Renal pelvis (tissue), 4 donors: ENCODE results near the gene DISP2. TPM values are rescaled to one million over a fixed set of nuclear protein-coding genes. Genes with fewer than 3 reads are reported as not detected.

Source experiments
- DNase-seq: peaks from one replicate; pipeline ENCODE4 v3.0.0-alpha.2; 2013
- polyA plus RNA-seq, 3 donors: library from polyadenylated mRNA; unstranded; fragments of 120-200 nt; gene quantifications; one replicate each; pipeline ENCODE4 v1.2.1, GENCODE V29; 2013; ENCODE audit not compliant: insufficient read length in 3 of 3

DISP2 gene
- polyA plus RNA-seq, 3 donors, result 0.16 to 0.58 (median 0.44) TPM

GRCh38 chr15:40342416-40343320 lies 15.4 kb upstream of the DISP2 start:
- DNase-seq, result no peak

- DNase-seq, result no peak
These were observed 14.5 kb upstream of the DISP2 start for GRCh38 chr15:40343512-40343911.

- DNase-seq, result no peak
These were observed 13.8 kb upstream of the DISP2 start for GRCh38 chr15:40344217-40344616.

GRCh38 chr15:40344631-40345120 lies 13.3 kb upstream of the DISP2 start:
- DNase-seq, result no peak

- no peak for DNase-seq
These were observed 12.7 kb upstream of the DISP2 start for GRCh38 chr15:40345225-40345866.

GRCh38 chr15:40345867-40346578 lies 12.0 kb upstream of the DISP2 start:
- no peak for DNase-seq

- no peak for DNase-seq
These were observed 11.2 kb upstream of the DISP2 start for GRCh38 chr15:40346579-40347558.

GRCh38 chr15:40347559-40348473 lies 10.2 kb upstream of the DISP2 start:
- DNase-seq, result no peak

- no peak for DNase-seq
These were observed 9.5 kb upstream of the DISP2 start for GRCh38 chr15:40348474-40348870.

- no peak for DNase-seq
These were observed 8.9 kb upstream of the DISP2 start for GRCh38 chr15:40349163-40349562.

GRCh38 chr15:40352281-40352901 lies 5.6 kb upstream of the DISP2 start:
- no peak for DNase-seq

- no peak for DNase-seq
These were observed 4.3 kb upstream of the DISP2 start for GRCh38 chr15:40353697-40354096.

GRCh38 chr15:40354408-40355171 lies 3.4 kb upstream of the DISP2 start:
- DNase-seq, result no peak

- DNase-seq, result no peak
These were observed 1.9 kb upstream of the DISP2 start for GRCh38 chr15:40355976-40356585.

GRCh38 chr15:40357246-40357645 lies 773 bp upstream of the DISP2 start:
- DNase-seq, result no peak

GRCh38 chr15:40358471-40359353 lies 693 bp downstream of the DISP2 start:
- no peak for DNase-seq

GRCh38 chr15:40360015-40360414 lies 2.0 kb downstream of the DISP2 start:
- DNase-seq, result no peak
